Measurements from ENCODE around the gene GPRIN3.

GPRIN3 gene

GRCh38 chr4:89289312-89289711 is 18.3 kb downstream of the GPRIN3 start:
- no peak for DNase-seq

- no peak for DNase-seq
Observed at GRCh38 chr4:89288430-89288829, 19.2 kb downstream of the GPRIN3 start.

GRCh38 chr4:89287945-89288344 is 19.7 kb downstream of the GPRIN3 start:
- DNase-seq = no peak

GRCh38 chr4:89285745-89286144 is 21.9 kb downstream of the GPRIN3 start:
- peak in 2 of 4 experiments; percentile 61 to 67 for DNase-seq

- DNase-seq = peak; percentile 81 to 94 (median 86)
Observed at GRCh38 chr4:89284828-89285227, 22.8 kb downstream of the GPRIN3 start.

GRCh38 chr4:89284020-89284424 is 23.6 kb downstream of the GPRIN3 start:
- DNase-seq = no peak

GRCh38 chr4:89283226-89284009 is 24.2 kb downstream of the GPRIN3 start:
- DNase-seq = peak; percentile 62 to 84 (median 73)

- no peak for DNase-seq
Observed at GRCh38 chr4:89279385-89279784, 28.2 kb downstream of the GPRIN3 start.

GRCh38 chr4:89277412-89277811 is 30.2 kb downstream of the GPRIN3 start:
- no peak for DNase-seq

- DNase-seq = no peak
Observed at GRCh38 chr4:89276296-89276695, 31.3 kb downstream of the GPRIN3 start.

GRCh38 chr4:89275587-89275986 is 32.0 kb downstream of the GPRIN3 start:
- DNase-seq = no peak

- no peak for DNase-seq
Observed at GRCh38 chr4:89273741-89274141, 33.9 kb downstream of the GPRIN3 start.

GRCh38 chr4:89270792-89271191 is 36.8 kb downstream of the GPRIN3 start:
- no peak for DNase-seq

- peak in 3 of 4 experiments; percentile 28 to 48 (median 47) for DNase-seq
Observed at GRCh38 chr4:89269121-89269666, 38.4 kb downstream of the GPRIN3 start.

- DNase-seq = peak in 3 of 4 experiments; percentile 39 to 59 (median 57)
Observed at GRCh38 chr4:89268679-89269078, 38.9 kb downstream of the GPRIN3 start.

- no peak for DNase-seq
Observed at GRCh38 chr4:89267846-89268245, 39.8 kb downstream of the GPRIN3 start.

- DNase-seq = no peak
Observed at GRCh38 chr4:89267392-89267791, 40.2 kb downstream of the GPRIN3 start.

GRCh38 chr4:89266128-89266527 is 41.5 kb downstream of the GPRIN3 start:
- DNase-seq = no peak

- no peak for DNase-seq
Observed at GRCh38 chr4:89263265-89263664, 44.3 kb downstream of the GPRIN3 start.

GRCh38 chr4:89259301-89260028 is 48.1 kb downstream of the GPRIN3 start:
- DNase-seq = no peak

- DNase-seq = no peak
Observed at GRCh38 chr4:89258506-89258905, 49.1 kb downstream of the GPRIN3 start.

- DNase-seq = no peak
Observed at GRCh38 chr4:89257376-89257775, 50.2 kb downstream of the GPRIN3 start.

- DNase-seq = no peak
Observed at GRCh38 chr4:89256203-89256800, 51.3 kb downstream of the GPRIN3 start.

Data from suppressor macrophage (primary cell).